Measurements from ENCODE around the gene PPP1R37. TPM values are rescaled to one million over a fixed set of nuclear protein-coding genes. Genes with fewer than 3 reads are reported as not detected.

Gene PPP1R37
- total RNA-seq, 2 experiments from 2014 or later: 28.3 to 29.2 TPM

GRCh38 chr19:45142016-45142725 lies 49.2 kb downstream of the PPP1R37 start:
- Mint-ChIP-seq H3K27ac (peak overlapping the region; percentile 6), H3K4me1 (ENCODE audit: low read depth) (no peaks in the 10 kb centered on the region), H3K27me3 (ENCODE audit: low read depth) (no peaks in the 10 kb centered on the region), H3K36me3 (ENCODE audit: low read depth) (peaks cover 9% of the 10 kb centered on the region), H3K9me3 (ENCODE audit: insufficient read depth) (no peaks in the 10 kb centered on the region), H3K4me3 (no peak overlapping the region)
- DNase-seq: no peak
- ChIA-PET POLR2A (no interaction called here), CTCF (no interaction called here)
- ATAC-seq: no peak

- Mint-ChIP-seq H3K27me3 (ENCODE audit: low read depth) (no peaks in the 10 kb centered on the region), H3K4me1 (ENCODE audit: low read depth) (no peaks in the 10 kb centered on the region), H3K4me3 (no peak overlapping the region), H3K27ac (peak overlapping the region; percentile 6), H3K36me3 (ENCODE audit: low read depth) (peaks cover 9% of the 10 kb centered on the region), H3K9me3 (ENCODE audit: insufficient read depth) (no peaks in the 10 kb centered on the region)
- CTCF ChIA-PET: interaction anchor here (1.2 kb wide), 1 partner anchor 24 kb away, joined by 3 read pairs; no protein-coding TSS in a partner anchor
- no peak for ATAC-seq
- POLR2A ChIA-PET: no interaction called here
- no peak for DNase-seq
Observed at GRCh38 chr19:45142726-45143110, 49.7 kb downstream of the PPP1R37 start.

- Mint-ChIP-seq H3K9me3 (ENCODE audit: insufficient read depth) (no peaks in the 10 kb centered on the region), H3K36me3 (ENCODE audit: low read depth) (peaks cover 11% of the 10 kb centered on the region), H3K4me3 (no peak overlapping the region), H3K4me1 (ENCODE audit: low read depth) (peaks cover 10% of the 10 kb centered on the region), H3K27ac (no peak overlapping the region), H3K27me3 (ENCODE audit: low read depth) (no peaks in the 10 kb centered on the region)
- ChIA-PET POLR2A (interaction anchor here (0.5 to 0.7 kb wide), 2 partner anchors 15 to 57 kb away, joined by 3 to 4 read pairs; no protein-coding TSS in a partner anchor), CTCF (no interaction called here)
- DNase-seq (no peak), ATAC-seq (no peak)
Observed at GRCh38 chr19:45144431-45145269, 51.7 kb downstream of the PPP1R37 start.

GRCh38 chr19:45145270-45146189 lies 52.6 kb downstream of the PPP1R37 start:
- Mint-ChIP-seq H3K36me3 (ENCODE audit: low read depth) (peaks cover 14% of the 10 kb centered on the region), H3K27ac (no peak overlapping the region), H3K4me3 (no peak overlapping the region), H3K4me1 (ENCODE audit: low read depth) (peaks cover 12% of the 10 kb centered on the region), H3K27me3 (ENCODE audit: low read depth) (no peaks in the 10 kb centered on the region), H3K9me3 (ENCODE audit: insufficient read depth) (no peaks in the 10 kb centered on the region)
- POLR2A ChIA-PET: interaction anchor here (0.5 kb wide), 1 partner anchor 58 kb away, joined by 3 read pairs; no protein-coding TSS in a partner anchor
- CTCF ChIA-PET: no interaction called here
- ATAC-seq: no peak
- DNase-seq: no peak

- H3K27ac Mint-ChIP-seq: no peak overlapping the region
- peaks cover under 1% of the 10 kb centered on the region for H3K27me3 Mint-ChIP-seq (ENCODE audit: low read depth)
- no peak for ATAC-seq
- CTCF ChIA-PET: no interaction called here
- no peak overlapping the region for H3K4me3 Mint-ChIP-seq
- POLR2A ChIA-PET: no interaction called here
- no peak for DNase-seq
- H3K36me3 Mint-ChIP-seq (ENCODE audit: low read depth): peaks cover 13% of the 10 kb centered on the region
- no peaks in the 10 kb centered on the region for H3K9me3 Mint-ChIP-seq (ENCODE audit: insufficient read depth)
- H3K4me1 Mint-ChIP-seq (ENCODE audit: low read depth): peaks cover 14% of the 10 kb centered on the region
Observed at GRCh38 chr19:45146251-45146650, 53.3 kb downstream of the PPP1R37 start.

GRCh38 chr19:45146741-45147205 lies 53.8 kb downstream of the PPP1R37 start:
- H3K9me3 Mint-ChIP-seq (ENCODE audit: insufficient read depth): no peaks in the 10 kb centered on the region
- ATAC-seq (no peak), DNase-seq (no peak)
- no peak overlapping the region for H3K27ac Mint-ChIP-seq
- CTCF ChIA-PET: no interaction called here
- peaks cover 19% of the 10 kb centered on the region for H3K4me1 Mint-ChIP-seq (ENCODE audit: low read depth)
- POLR2A ChIA-PET: no interaction called here
- H3K36me3 Mint-ChIP-seq (ENCODE audit: low read depth): peaks cover 15% of the 10 kb centered on the region
- no peak overlapping the region for H3K4me3 Mint-ChIP-seq
- peaks cover 6% of the 10 kb centered on the region for H3K27me3 Mint-ChIP-seq (ENCODE audit: low read depth)

- no peak for ATAC-seq
- Mint-ChIP-seq H3K4me1 (ENCODE audit: low read depth) (peaks cover 25% of the 10 kb centered on the region), H3K27ac (no peak overlapping the region), H3K27me3 (ENCODE audit: low read depth) (peaks cover 12% of the 10 kb centered on the region), H3K9me3 (ENCODE audit: insufficient read depth) (no peaks in the 10 kb centered on the region), H3K36me3 (ENCODE audit: low read depth) (peaks cover 14% of the 10 kb centered on the region), H3K4me3 (no peak overlapping the region)
- ChIA-PET CTCF (no interaction called here), POLR2A (no interaction called here)
- no peak for DNase-seq
Observed at GRCh38 chr19:45147835-45148676, 55.1 kb downstream of the PPP1R37 start.

GRCh38 chr19:45149129-45149528 lies 56.1 kb downstream of the PPP1R37 start:
- H3K36me3 Mint-ChIP-seq (ENCODE audit: low read depth): peaks cover 16% of the 10 kb centered on the region
- DNase-seq: no peak
- POLR2A ChIA-PET: no interaction called here

GRCh38 chr19:45150180-45150579 lies 57.2 kb downstream of the PPP1R37 start:
- DNase-seq: no peak
- no peak overlapping the region for H3K27ac Mint-ChIP-seq
- H3K27me3 Mint-ChIP-seq (ENCODE audit: low read depth): peaks cover 22% of the 10 kb centered on the region
- H3K36me3 Mint-ChIP-seq (ENCODE audit: low read depth): peaks cover 16% of the 10 kb centered on the region
- no peak for ATAC-seq
- no peaks in the 10 kb centered on the region for H3K9me3 Mint-ChIP-seq (ENCODE audit: insufficient read depth)
- ChIA-PET POLR2A (no interaction called here), CTCF (interaction anchor here (1.0 to 1.8 kb wide), 2 partner anchors 13 to 24 kb away, joined by 4 to 12 read pairs; no protein-coding TSS in a partner anchor)
- peaks cover 34% of the 10 kb centered on the region for H3K4me1 Mint-ChIP-seq (ENCODE audit: low read depth)
- no peak overlapping the region for H3K4me3 Mint-ChIP-seq

More at GRCh38 chr19:45149129-45149528, 56.1 kb downstream of the PPP1R37 start:
- H3K4me1 Mint-ChIP-seq (ENCODE audit: low read depth): peaks cover 31% of the 10 kb centered on the region
- ATAC-seq: no peak
- no peaks in the 10 kb centered on the region for H3K9me3 Mint-ChIP-seq (ENCODE audit: insufficient read depth)
- H3K27me3 Mint-ChIP-seq (ENCODE audit: low read depth): peaks cover 17% of the 10 kb centered on the region
- no peak overlapping the region for H3K4me3 Mint-ChIP-seq
- H3K27ac Mint-ChIP-seq: no peak overlapping the region
- CTCF ChIA-PET: interaction anchor here (1.2 to 1.8 kb wide), 2 partner anchors 16 to 23 kb away, joined by 5 to 12 read pairs; no protein-coding TSS in a partner anchor

GRCh38 chr19:45150751-45151281 lies 57.8 kb downstream of the PPP1R37 start:
- H3K27me3 Mint-ChIP-seq (ENCODE audit: low read depth): peaks cover 26% of the 10 kb centered on the region
- no peak for ATAC-seq
- CTCF ChIA-PET: interaction anchor here (1.1 to 1.8 kb wide), 2 partner anchors 25 to 91 kb away, joined by 3 to 12 read pairs; no protein-coding TSS in a partner anchor
- no peaks in the 10 kb centered on the region for H3K9me3 Mint-ChIP-seq (ENCODE audit: insufficient read depth)
- peaks cover 34% of the 10 kb centered on the region for H3K4me1 Mint-ChIP-seq (ENCODE audit: low read depth)
- H3K27ac Mint-ChIP-seq: no peak overlapping the region
- H3K36me3 Mint-ChIP-seq (ENCODE audit: low read depth): peaks cover 16% of the 10 kb centered on the region
- POLR2A ChIA-PET: no interaction called here
- DNase-seq: no peak
- H3K4me3 Mint-ChIP-seq: no peak overlapping the region

Data from activated CD8-positive, alpha-beta T cell treated with anti-CD3 and anti-CD28 coated beads, Interleukin-2, amount 10 ng/mL, durations not matched to agents 7 days and 5 days (primary cell).